GM23338 (cell line): ENCODE data around the gene IL7R. TPM values are rescaled to one million over a fixed set of nuclear protein-coding genes. Genes with fewer than 3 reads are reported as not detected.

Experiments used
- ATAC-seq: fragments of 200-7000 bp; cut with Tn5 transposase; 3 replicates; pipeline ENCODE4 v1.9.1; 2020
- DNase-seq: peaks from one replicate; pipeline ENCODE4 v3.0.0-alpha.2; 2015; ENCODE audit warnings: low spot score
- H2AFZ ChIP-seq: fragments of 200-600 bp; sonication (generic); 2 replicates; pipeline ENCODE4 v1.8.0; 2016; ENCODE audit warnings: antibody characterized with exemption, mild to moderate bottlenecking, moderate library complexity
- H3F3A ChIP-seq: fragments of 200-600 bp; sonication (generic); replicated peaks from 2 replicates; pipeline ENCODE4 v1.8.0; 2017; ENCODE audit warnings: antibody characterized with exemption, mixed run types, low read depth
- H3K27ac ChIP-seq: fragments of 200-600 bp; sonication (generic); 2 replicates; pipeline ENCODE4 v1.6.1; 2016; ENCODE audit warnings: low read depth
- H3K27me3 ChIP-seq: fragments of 200-600 bp; sonication (generic); 2 replicates; pipeline ENCODE4 v1.8.0; 2016; ENCODE audit warnings: mild to moderate bottlenecking, mixed run types, moderate library complexity; ENCODE audit not compliant: insufficient read depth
- H3K36me3 ChIP-seq: fragments of 200-600 bp; sonication (generic); 2 replicates; pipeline ENCODE4 v1.8.0; 2016; ENCODE audit warnings: mild to moderate bottlenecking; ENCODE audit not compliant: insufficient read depth
- H3K4me1 ChIP-seq: fragments of 200-600 bp; sonication (generic); 2 replicates; pipeline ENCODE4 v1.8.0; 2016; ENCODE audit warnings: mild to moderate bottlenecking, moderate library complexity; ENCODE audit not compliant: insufficient read depth
- H3K4me2 ChIP-seq: fragments of 200-600 bp; sonication (generic); 2 replicates; pipeline ENCODE4 v1.7.1; 2017; ENCODE audit warnings: mixed run types
- H3K4me3 ChIP-seq: fragments of 200-600 bp; sonication (generic); 2 replicates; pipeline ENCODE4 v1.6.1; 2016; ENCODE audit warnings: mixed run types
- H3K79me2 ChIP-seq: fragments of 200-600 bp; sonication (generic); replicated peaks from 2 replicates; pipeline ENCODE4 v1.8.0; 2017; ENCODE audit warnings: mild to moderate bottlenecking; ENCODE audit not compliant: insufficient read depth
- H3K9me2 ChIP-seq: fragments of 200-600 bp; sonication (generic); 2 replicates; pipeline ENCODE4 v1.8.0; 2017; ENCODE audit not compliant: insufficient read depth
- H4K20me1 ChIP-seq: fragments of 200-600 bp; sonication (generic); replicated peaks from 2 replicates; pipeline ENCODE4 v1.8.0; 2017; ENCODE audit warnings: mild to moderate bottlenecking; ENCODE audit not compliant: insufficient read depth
- H3K27ac Mint-ChIP-seq: 2 replicates; pipeline ENCODE4 v1.8.0; 2020; ENCODE audit warnings: inconsistent platforms, mild to moderate bottlenecking, moderate library complexity, mixed read lengths
- H3K27me3 Mint-ChIP-seq: 3 replicates; pipeline ENCODE4 v1.8.0; 2022; ENCODE audit warnings: low read depth, mild to moderate bottlenecking, moderate library complexity, mixed read lengths, inconsistent platforms; ENCODE audit not compliant: insufficient read depth, poor library complexity
- H3K36me3 Mint-ChIP-seq: 3 replicates; pipeline ENCODE4 v1.8.0; 2021; ENCODE audit warnings: low read depth, mild to moderate bottlenecking, inconsistent platforms, moderate library complexity, mixed read lengths
- H3K4me1 Mint-ChIP-seq: 3 replicates; pipeline ENCODE4 v1.8.0; 2020; ENCODE audit warnings: mild to moderate bottlenecking, inconsistent platforms, mixed read lengths
- H3K4me3 Mint-ChIP-seq: 3 replicates; pipeline ENCODE4 v1.8.0; 2021; ENCODE audit warnings: moderate library complexity, mild to moderate bottlenecking, inconsistent platforms, mixed read lengths
- H3K9me3 Mint-ChIP-seq: 3 replicates; pipeline ENCODE4 v1.8.0; 2020; ENCODE audit warnings: moderate library complexity, mild to moderate bottlenecking, inconsistent platforms, mixed read lengths
- CREB1 ChIP-seq: fragments of 250-450 bp; sonication (Bioruptor Pico); IDR thresholded peaks from 2 replicates; pipeline ENCODE4 v1.5.0; 2020; ENCODE audit warnings: low read depth, mild to moderate bottlenecking, moderate library complexity
- EZH2 ChIP-seq: fragments of 200-600 bp; sonication (generic); IDR thresholded peaks from one replicate; pipeline ENCODE4 v1.8.0; 2017; ENCODE audit warnings: antibody characterized with exemption, mild to moderate bottlenecking, low read depth; ENCODE audit not compliant: unreplicated experiment
- JUNB ChIP-seq: IDR thresholded peaks from one replicate; pipeline ENCODE4 v1.6.1; 2016; ENCODE audit warnings: antibody characterized with exemption; ENCODE audit not compliant: unreplicated experiment
- NANOG ChIP-seq: IDR thresholded peaks from 2 replicates; pipeline ENCODE4 v1.6.1; 2016; ENCODE audit warnings: antibody characterized with exemption, borderline replicate concordance
- POLR2AphosphoS5 ChIP-seq: IDR thresholded peaks from 2 replicates; pipeline ENCODE4 v1.6.1; 2016; ENCODE audit warnings: antibody characterized with exemption, low read depth
- REST ChIP-seq: IDR thresholded peaks from one replicate; pipeline ENCODE4 v1.6.1; 2018; ENCODE audit warnings: antibody characterized with exemption; ENCODE audit not compliant: unreplicated experiment
- STAT1 ChIP-seq: IDR thresholded peaks from one replicate; pipeline ENCODE4 v1.6.1; 2016; ENCODE audit warnings: antibody characterized with exemption; ENCODE audit not compliant: unreplicated experiment
- ZNF331 ChIP-seq: fragments of 250-450 bp; sonication (Bioruptor Pico); IDR thresholded peaks from 2 replicates; pipeline ENCODE4 v1.5.0; 2020; ENCODE audit warnings: low read depth, mild to moderate bottlenecking, moderate library complexity
- ZNF462 ChIP-seq: fragments of 250-450 bp; sonication (Bioruptor Pico); IDR thresholded peaks from 2 replicates; pipeline ENCODE4 v1.5.0; 2020; ENCODE audit warnings: mild to moderate bottlenecking, moderate library complexity
- polyA plus RNA-seq: library from polyadenylated mRNA; unstranded; fragments of >200 nt; fragmentation: Nextera tagmentation; extraction: Ambion mirVana; gene quantifications from 2 replicates; pipeline ENCODE4 v1.2.1, GENCODE V29; 2016
- total RNA-seq: library from RNA; depleted of rRNA; stranded (reverse); fragments of >200 nt; shearing (Covaris generic); gene quantifications from 2 replicates; pipeline ENCODE4 v1.2.3, GENCODE V29; 2014
- TF ChIP-seq, protein P1 (sequence below), 2 experiments: fragments of 200-600 bp in 1 of 2; sonication (generic) in 1 of 2; conservative IDR thresholded peaks; 2 replicates each; pipeline versions ENCODE4 v1.5.1 to v1.6.1; 2016 to 2017; ENCODE audit warnings: antibody characterized with exemption in 2 of 2, low read depth in 2 of 2, mild to moderate bottlenecking in 2 of 2, moderate library complexity in 1 of 2

The IL7R gene
- total and polyA plus RNA-seq, 2 experiments from 2014 or later = not detected

DNA sequence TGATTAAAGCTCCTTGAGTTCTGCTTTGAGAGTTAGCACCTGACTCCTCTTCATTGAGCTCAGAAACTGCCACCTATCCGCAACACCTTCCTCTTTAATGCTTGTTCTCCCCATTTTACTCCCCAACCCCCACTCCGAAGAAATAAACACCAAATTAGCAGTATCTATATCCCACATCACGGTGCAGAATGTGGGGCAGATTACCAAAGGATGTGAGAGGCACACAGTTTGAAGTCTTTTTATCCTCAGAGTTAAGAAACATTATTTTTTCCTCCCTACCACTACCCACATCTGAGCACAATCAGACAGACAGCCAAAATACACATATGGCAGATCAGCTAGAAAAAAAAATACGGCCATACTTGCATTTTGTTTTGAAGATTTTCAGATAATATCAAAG, 26.1 kb upstream of the IL7R start:
- Histone ChIP-seq H2AFZ (no peak overlapping the region), H3K4me3 (no peak overlapping the region), H3K27me3 (no peaks in the 10 kb centered on the region), H3K4me1 (no peaks in the 10 kb centered on the region), H3F3A (no peaks in the 10 kb centered on the region), H3K27ac (no peak overlapping the region), H4K20me1 (no peaks in the 10 kb centered on the region), H3K4me2 (no peak overlapping the region), H3K36me3 (no peaks in the 10 kb centered on the region), H3K79me2 (no peaks in the 10 kb centered on the region), H3K9me2 (no peaks in the 10 kb centered on the region)
- ATAC-seq (no peak), DNase-seq (no peak)
- H3K4me1 Mint-ChIP-seq = no peaks in the 10 kb centered on the region
- peaks cover 1% of the 10 kb centered on the region for H3K27me3 Mint-ChIP-seq
- no peaks in the 10 kb centered on the region for H3K36me3 Mint-ChIP-seq
- H3K4me3 Mint-ChIP-seq = no peak overlapping the region
- TF ChIP-seq NANOG = no peak
- no peaks in the 10 kb centered on the region for H3K9me3 Mint-ChIP-seq
- no peak overlapping the region for H3K27ac Mint-ChIP-seq

DNA sequence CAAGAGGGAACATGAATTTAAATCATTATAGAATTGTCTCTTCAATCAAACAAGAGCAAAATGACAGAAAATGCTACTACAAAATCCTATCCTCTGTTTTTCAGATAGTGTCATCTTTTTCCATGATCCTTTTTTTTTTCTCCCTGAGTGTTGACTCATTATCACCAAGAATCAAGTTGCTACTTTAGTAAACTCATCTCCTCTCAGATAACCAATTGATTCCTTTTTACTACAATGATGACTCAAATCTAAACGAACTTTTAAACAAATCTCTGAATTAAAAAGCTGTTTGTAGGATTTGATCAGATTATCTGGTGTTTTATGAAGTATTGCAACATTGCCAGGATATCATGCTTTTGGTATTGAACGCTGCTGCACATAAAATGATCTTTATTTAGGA, 23.9 kb upstream of the IL7R start:
- no peak overlapping the region for H3K27ac Mint-ChIP-seq
- H3K4me3 Mint-ChIP-seq = no peak overlapping the region
- no peaks in the 10 kb centered on the region for H3K9me3 Mint-ChIP-seq
- no peak overlapping the region for H3K27ac ChIP-seq
- H3K4me1 Mint-ChIP-seq = no peaks in the 10 kb centered on the region
- H3K4me3 ChIP-seq = no peak overlapping the region
- H3K4me1 ChIP-seq = no peaks in the 10 kb centered on the region
- H3F3A ChIP-seq = no peaks in the 10 kb centered on the region
- peaks cover 1% of the 10 kb centered on the region for H3K27me3 Mint-ChIP-seq
- no peaks in the 10 kb centered on the region for H3K27me3 ChIP-seq
- no peak for DNase-seq
- H3K36me3 ChIP-seq = no peaks in the 10 kb centered on the region
- H3K4me2 ChIP-seq = no peak overlapping the region
- H3K9me2 ChIP-seq = no peaks in the 10 kb centered on the region
- no peaks in the 10 kb centered on the region for H4K20me1 ChIP-seq
- no peaks in the 10 kb centered on the region for H3K36me3 Mint-ChIP-seq
- no peaks in the 10 kb centered on the region for H3K79me2 ChIP-seq
- H2AFZ ChIP-seq = no peak overlapping the region
- ATAC-seq = no peak
- no peak for TF ChIP-seq REST
- no peak for TF ChIP-seq ZNF462 (CRISPR knock-in tag)
- no peak for TF ChIP-seq CREB1 (CRISPR knock-in tag)
- TF ChIP-seq, protein P1, sequence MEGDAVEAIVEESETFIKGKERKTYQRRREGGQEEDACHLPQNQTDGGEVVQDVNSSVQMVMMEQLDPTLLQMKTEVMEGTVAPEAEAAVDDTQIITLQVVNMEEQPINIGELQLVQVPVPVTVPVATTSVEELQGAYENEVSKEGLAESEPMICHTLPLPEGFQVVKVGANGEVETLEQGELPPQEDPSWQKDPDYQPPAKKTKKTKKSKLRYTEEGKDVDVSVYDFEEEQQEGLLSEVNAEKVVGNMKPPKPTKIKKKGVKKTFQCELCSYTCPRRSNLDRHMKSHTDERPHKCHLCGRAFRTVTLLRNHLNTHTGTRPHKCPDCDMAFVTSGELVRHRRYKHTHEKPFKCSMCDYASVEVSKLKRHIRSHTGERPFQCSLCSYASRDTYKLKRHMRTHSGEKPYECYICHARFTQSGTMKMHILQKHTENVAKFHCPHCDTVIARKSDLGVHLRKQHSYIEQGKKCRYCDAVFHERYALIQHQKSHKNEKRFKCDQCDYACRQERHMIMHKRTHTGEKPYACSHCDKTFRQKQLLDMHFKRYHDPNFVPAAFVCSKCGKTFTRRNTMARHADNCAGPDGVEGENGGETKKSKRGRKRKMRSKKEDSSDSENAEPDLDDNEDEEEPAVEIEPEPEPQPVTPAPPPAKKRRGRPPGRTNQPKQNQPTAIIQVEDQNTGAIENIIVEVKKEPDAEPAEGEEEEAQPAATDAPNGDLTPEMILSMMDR (conservative IDR thresholded peaks at IDR 0.05; ENCODE audit: low read depth in 2 of 2) = no peak
- TF ChIP-seq ZNF331 = no peak
- no peak for TF ChIP-seq JUNB
- TF ChIP-seq EZH2 = no peak
- TF ChIP-seq STAT1 = no peak
- no peak for TF ChIP-seq NANOG
- no peak for TF ChIP-seq POLR2AphosphoS5
